SIG-M5 treated with dmso at 0.1 percent for 504 hours (cell line): Measurements from ENCODE around the gene MLPH.

ENCODE experiments used
- DNase-seq: peaks from one replicate; lab custom pipeline; 2025; ENCODE audit not compliant: unreplicated experiment; lab: John Stamatoyannopoulos, UW

MLPH gene

GRCh38 chr2:237497009-237497837 lies 10.2 kb downstream of the MLPH start:
- DNase-seq = no peak

- peak; percentile 32 for DNase-seq
Observed at GRCh38 chr2:237497838-237498186, 10.8 kb downstream of the MLPH start.

GRCh38 chr2:237498341-237498740 lies 11.3 kb downstream of the MLPH start:
- DNase-seq = no peak

GRCh38 chr2:237500681-237501424 lies 13.8 kb downstream of the MLPH start:
- peak; percentile 60 for DNase-seq

GRCh38 chr2:237501892-237502513 lies 15.0 kb downstream of the MLPH start:
- DNase-seq = no peak

GRCh38 chr2:237503201-237503600 lies 16.1 kb downstream of the MLPH start:
- DNase-seq = no peak

- DNase-seq = no peak
Observed at GRCh38 chr2:237505188-237505939, 18.3 kb downstream of the MLPH start.

GRCh38 chr2:237507512-237507911 lies 20.5 kb downstream of the MLPH start:
- DNase-seq = no peak

- no peak for DNase-seq
Observed at GRCh38 chr2:237508361-237508760, 21.3 kb downstream of the MLPH start.

GRCh38 chr2:237509151-237509550 lies 22.1 kb downstream of the MLPH start:
- DNase-seq = no peak

- no peak for DNase-seq
Observed at GRCh38 chr2:237509905-237510304, 22.9 kb downstream of the MLPH start.

GRCh38 chr2:237510502-237511217 lies 23.6 kb downstream of the MLPH start:
- no peak for DNase-seq

GRCh38 chr2:237511433-237511832 lies 24.4 kb downstream of the MLPH start:
- no peak for DNase-seq

- no peak for DNase-seq
Observed at GRCh38 chr2:237511885-237512405, 24.9 kb downstream of the MLPH start.

GRCh38 chr2:237512774-237513466 lies 25.9 kb downstream of the MLPH start:
- DNase-seq = peak; percentile 86

- DNase-seq = no peak
Observed at GRCh38 chr2:237513693-237514092, 26.6 kb downstream of the MLPH start.

- no peak for DNase-seq
Observed at GRCh38 chr2:237514474-237515130, 27.6 kb downstream of the MLPH start.

GRCh38 chr2:237515166-237515565 lies 28.1 kb downstream of the MLPH start:
- no peak for DNase-seq

- DNase-seq = no peak
Observed at GRCh38 chr2:237515621-237516275, 28.7 kb downstream of the MLPH start.
